Activated CD4-positive, alpha-beta T cell treated with anti-CD3 and anti-CD28 coated beads for 36 hours (primary cell): ENCODE data around the gene VPS8. TPM values are rescaled to one million over a fixed set of nuclear protein-coding genes. Genes with fewer than 3 reads are reported as not detected.

Source experiments
- ATAC-seq: fragments of 200-7000 bp; cut with Tn5 transposase; one replicate; pipeline ENCODE4 v1.10.0; 2021; ENCODE audit warnings: mild to moderate bottlenecking, moderate library complexity
- CTCF ChIA-PET: fragments of 350-600 bp; sonication (Branson Sonifier 250); formaldehyde crosslinking; loops from one replicate; lab custom pipeline; 2021; ENCODE audit warnings: antibody characterized with exemption; lab: Charles Lee
- POLR2A ChIA-PET: fragments of 350-600 bp; sonication (Branson Sonifier 250); formaldehyde crosslinking; loops from one replicate; lab custom pipeline; 2021; ENCODE audit warnings: antibody characterized with exemption, inconsistent platforms; lab: Charles Lee
- DNase-seq: peaks from one replicate; pipeline ENCODE4 v3.0.0-alpha.2; 2020
- H3K27ac Mint-ChIP-seq: one replicate; pipeline ENCODE4 v1.8.0; 2021; ENCODE audit warnings: mixed read lengths
- H3K27me3 Mint-ChIP-seq: one replicate; pipeline ENCODE4 v1.8.0; 2021; ENCODE audit warnings: mixed read lengths
- H3K36me3 Mint-ChIP-seq: one replicate; pipeline ENCODE4 v1.8.0; 2021; ENCODE audit warnings: low read depth, mixed read lengths
- H3K4me1 Mint-ChIP-seq: one replicate; pipeline ENCODE4 v1.8.0; 2021; ENCODE audit warnings: mixed read lengths
- H3K4me3 Mint-ChIP-seq: one replicate; pipeline ENCODE4 v1.8.0; 2021; ENCODE audit warnings: mild to moderate bottlenecking, moderate library complexity, mixed read lengths
- H3K9me3 Mint-ChIP-seq: one replicate; pipeline ENCODE4 v1.8.0; 2021; ENCODE audit warnings: low read depth, mixed read lengths
- intact Hi-C, 2 experiments: fragments of 100-400 bp; cut with DNase I in 1 of 2; cut with micrococcal nuclease in 1 of 2; formaldehyde crosslinking; loops; one replicate each; pipeline versions ENCODE4 v1.14.2 to v1.15.1; 2022 to 2024; cut with DNase I, micrococcal nuclease
- total RNA-seq, 2 experiments: library from RNA; stranded (reverse); gene quantifications; one replicate each; pipeline ENCODE4 v1.2.3, GENCODE V29; 2021

VPS8 gene
- total RNA-seq, 2 experiments from 2014 or later, result 24.7 to 33.9 TPM

GRCh38 chr3:185040425-185040824 lies 228.5 kb downstream of the VPS8 start:
- H3K27me3 Mint-ChIP-seq, result no peaks in the 10 kb centered on the region

GRCh38 chr3:185041540-185041939 lies 229.6 kb downstream of the VPS8 start:
- H3K36me3 Mint-ChIP-seq, result peaks cover 48% of the 10 kb centered on the region
- intact Hi-C loops, result no loop called here
- peaks cover 11% of the 10 kb centered on the region for H3K9me3 Mint-ChIP-seq
- no peak overlapping the region for H3K4me3 Mint-ChIP-seq
- ATAC-seq (no peak), DNase-seq (no peak)
- no peaks in the 10 kb centered on the region for H3K27me3 Mint-ChIP-seq
- H3K27ac Mint-ChIP-seq, result no peak overlapping the region
- ChIA-PET POLR2A (no interaction called here), CTCF (no interaction called here)
- H3K4me1 Mint-ChIP-seq, result no peaks in the 10 kb centered on the region

More at GRCh38 chr3:185040425-185040824, 228.5 kb downstream of the VPS8 start:
- H3K4me3 Mint-ChIP-seq, result no peak overlapping the region
- no peak for ATAC-seq
- H3K4me1 Mint-ChIP-seq, result no peaks in the 10 kb centered on the region
- ChIA-PET POLR2A (no interaction called here), CTCF (interaction anchor here (1.0 kb wide), 1 partner anchor 620 kb away, joined by 3 read pairs; no protein-coding TSS in a partner anchor)
- H3K36me3 Mint-ChIP-seq, result peaks cover 48% of the 10 kb centered on the region
- no peak for DNase-seq
- H3K27ac Mint-ChIP-seq, result no peak overlapping the region
- intact Hi-C loops, result no loop called here
- H3K9me3 Mint-ChIP-seq, result peaks cover 14% of the 10 kb centered on the region

- Mint-ChIP-seq H3K27me3 (no peaks in the 10 kb centered on the region), H3K4me3 (no peak overlapping the region), H3K4me1 (no peaks in the 10 kb centered on the region), H3K36me3 (peaks cover 48% of the 10 kb centered on the region), H3K27ac (no peak overlapping the region), H3K9me3 (peaks cover 6% of the 10 kb centered on the region)
- CTCF ChIA-PET, result no interaction called here
- POLR2A ChIA-PET, result no interaction called here
- DNase-seq, result no peak
- intact Hi-C loops, result no loop called here
- no peak for ATAC-seq
Measured at GRCh38 chr3:185042312-185043050, 230.5 kb downstream of the VPS8 start.

GRCh38 chr3:185046164-185046515 lies 234.2 kb downstream of the VPS8 start:
- no peaks in the 10 kb centered on the region for H3K4me1 Mint-ChIP-seq
- ChIA-PET POLR2A (no interaction called here), CTCF (no interaction called here)
- no peak overlapping the region for H3K4me3 Mint-ChIP-seq
- no peaks in the 10 kb centered on the region for H3K27me3 Mint-ChIP-seq
- DNase-seq (no peak), ATAC-seq (no peak)
- intact Hi-C loops, result no loop called here
- no peak overlapping the region for H3K27ac Mint-ChIP-seq
- peaks cover 67% of the 10 kb centered on the region for H3K36me3 Mint-ChIP-seq
- peaks cover 3% of the 10 kb centered on the region for H3K9me3 Mint-ChIP-seq

- Mint-ChIP-seq H3K9me3 (peaks cover 6% of the 10 kb centered on the region), H3K27me3 (no peaks in the 10 kb centered on the region), H3K36me3 (peaks cover 68% of the 10 kb centered on the region), H3K4me1 (no peaks in the 10 kb centered on the region), H3K4me3 (no peak overlapping the region), H3K27ac (no peak overlapping the region)
- intact Hi-C loops, result no loop called here
- DNase-seq, result no peak
- CTCF ChIA-PET, result no interaction called here
- ATAC-seq, result no peak
- POLR2A ChIA-PET, result no interaction called here
Measured at GRCh38 chr3:185046603-185047002, 234.6 kb downstream of the VPS8 start.

- Mint-ChIP-seq H3K36me3 (peaks cover 85% of the 10 kb centered on the region), H3K4me3 (no peak overlapping the region)
- POLR2A ChIA-PET, result no interaction called here
Measured at GRCh38 chr3:185049710-185050109, 237.7 kb downstream of the VPS8 start.

GRCh38 chr3:185051801-185052200 lies 239.8 kb downstream of the VPS8 start:
- ChIA-PET CTCF (interaction anchor here (0.9 kb wide), 1 partner anchor 11 kb away, joined by 4 read pairs; no protein-coding TSS in a partner anchor), POLR2A (no interaction called here)
- intact Hi-C loops, result no loop called here
- ATAC-seq, result no peak
- Mint-ChIP-seq H3K9me3 (peaks cover 35% of the 10 kb centered on the region), H3K4me3 (no peak overlapping the region), H3K27me3 (no peaks in the 10 kb centered on the region), H3K27ac (no peak overlapping the region), H3K4me1 (no peaks in the 10 kb centered on the region), H3K36me3 (peaks cover 79% of the 10 kb centered on the region)
- DNase-seq, result no peak

More at GRCh38 chr3:185049710-185050109, 237.7 kb downstream of the VPS8 start:
- DNase-seq (no peak), ATAC-seq (no peak)
- H3K27ac Mint-ChIP-seq, result no peak overlapping the region
- H3K4me1 Mint-ChIP-seq, result no peaks in the 10 kb centered on the region
- peaks cover 21% of the 10 kb centered on the region for H3K9me3 Mint-ChIP-seq
- CTCF ChIA-PET, result interaction anchor here (0.7 to 0.8 kb wide), 2 partner anchors 167 to 611 kb away, joined by 3 read pairs; no protein-coding TSS in a partner anchor
- intact Hi-C loops, result no loop called here
- H3K27me3 Mint-ChIP-seq, result no peaks in the 10 kb centered on the region

- Mint-ChIP-seq H3K27me3 (no peaks in the 10 kb centered on the region), H3K36me3 (peaks cover 75% of the 10 kb centered on the region), H3K27ac (no peak overlapping the region), H3K4me1 (no peaks in the 10 kb centered on the region), H3K9me3 (peaks cover 36% of the 10 kb centered on the region), H3K4me3 (no peak overlapping the region)
- ChIA-PET CTCF (interaction anchor here (0.9 kb wide), 1 partner anchor 10 kb away, joined by 4 read pairs; no protein-coding TSS in a partner anchor), POLR2A (no interaction called here)
- intact Hi-C loops, result no loop called here
- DNase-seq (no peak), ATAC-seq (no peak)
Measured at GRCh38 chr3:185052631-185053030, 240.7 kb downstream of the VPS8 start.

- peaks cover 34% of the 10 kb centered on the region for H3K36me3 Mint-ChIP-seq
Measured at GRCh38 chr3:185056908-185057307, 244.9 kb downstream of the VPS8 start.

GRCh38 chr3:185057829-185058228 lies 245.9 kb downstream of the VPS8 start:
- no peak for ATAC-seq
- Mint-ChIP-seq H3K9me3 (peaks cover 52% of the 10 kb centered on the region), H3K27ac (no peak overlapping the region), H3K4me1 (no peaks in the 10 kb centered on the region), H3K4me3 (no peak overlapping the region), H3K27me3 (no peaks in the 10 kb centered on the region), H3K36me3 (peaks cover 25% of the 10 kb centered on the region)
- DNase-seq, result no peak
- intact Hi-C loops, result no loop called here
- ChIA-PET CTCF (interaction anchor here (1.3 kb wide), 1 partner anchor 9 kb away, joined by 3 read pairs; no protein-coding TSS in a partner anchor), POLR2A (no interaction called here)

More at GRCh38 chr3:185056908-185057307, 244.9 kb downstream of the VPS8 start:
- intact Hi-C loops, result no loop called here
- CTCF ChIA-PET, result interaction anchor here (1.3 kb wide), 1 partner anchor 9 kb away, joined by 3 read pairs; no protein-coding TSS in a partner anchor
- H3K4me3 Mint-ChIP-seq, result no peak overlapping the region
- POLR2A ChIA-PET, result interaction anchor here (0.6 kb wide), 1 partner anchor 9 kb away, joined by 8 read pairs; no protein-coding TSS in a partner anchor
- DNase-seq, result no peak
- H3K9me3 Mint-ChIP-seq, result peaks cover 57% of the 10 kb centered on the region
- no peaks in the 10 kb centered on the region for H3K27me3 Mint-ChIP-seq
- no peak overlapping the region for H3K27ac Mint-ChIP-seq
- H3K4me1 Mint-ChIP-seq, result no peaks in the 10 kb centered on the region
- no peak for ATAC-seq

GRCh38 chr3:185058796-185059195 lies 246.8 kb downstream of the VPS8 start:
- H3K27me3 Mint-ChIP-seq, result no peaks in the 10 kb centered on the region
- ChIA-PET CTCF (no interaction called here), POLR2A (no interaction called here)
- peaks cover 15% of the 10 kb centered on the region for H3K36me3 Mint-ChIP-seq
- no peak overlapping the region for H3K4me3 Mint-ChIP-seq
- intact Hi-C loops, result no loop called here
- no peak overlapping the region for H3K27ac Mint-ChIP-seq
- DNase-seq, result no peak
- ATAC-seq, result no peak
- H3K9me3 Mint-ChIP-seq, result peaks cover 52% of the 10 kb centered on the region
- no peaks in the 10 kb centered on the region for H3K4me1 Mint-ChIP-seq

- intact Hi-C loops, result no loop called here
- no peaks in the 10 kb centered on the region for H3K4me1 Mint-ChIP-seq
- ChIA-PET CTCF (no interaction called here), POLR2A (no interaction called here)
- no peak overlapping the region for H3K27ac Mint-ChIP-seq
- H3K36me3 Mint-ChIP-seq, result peaks cover 5% of the 10 kb centered on the region
- H3K9me3 Mint-ChIP-seq, result peaks cover 46% of the 10 kb centered on the region
- no peak for ATAC-seq
- H3K27me3 Mint-ChIP-seq, result no peaks in the 10 kb centered on the region
- no peak overlapping the region for H3K4me3 Mint-ChIP-seq
- DNase-seq, result no peak
Measured at GRCh38 chr3:185059766-185060165, 247.8 kb downstream of the VPS8 start.
